ENCODE data around the gene RPL27. TPM values are rescaled to one million over a fixed set of nuclear protein-coding genes. Genes with fewer than 3 reads are reported as not detected.
"Not testable (repeated sequence)": the region's sequence is repeated elsewhere in the genome, so short reads cannot be mapped to it uniquely, and the experiment has no call there.

RPL27 gene
- total and polyA plus RNA-seq, 2 of the 8 experiments (the other 6 are each of a cell fraction or from before 2014, with no cell fraction given), result 1,415 to 3,779 TPM

DNA sequence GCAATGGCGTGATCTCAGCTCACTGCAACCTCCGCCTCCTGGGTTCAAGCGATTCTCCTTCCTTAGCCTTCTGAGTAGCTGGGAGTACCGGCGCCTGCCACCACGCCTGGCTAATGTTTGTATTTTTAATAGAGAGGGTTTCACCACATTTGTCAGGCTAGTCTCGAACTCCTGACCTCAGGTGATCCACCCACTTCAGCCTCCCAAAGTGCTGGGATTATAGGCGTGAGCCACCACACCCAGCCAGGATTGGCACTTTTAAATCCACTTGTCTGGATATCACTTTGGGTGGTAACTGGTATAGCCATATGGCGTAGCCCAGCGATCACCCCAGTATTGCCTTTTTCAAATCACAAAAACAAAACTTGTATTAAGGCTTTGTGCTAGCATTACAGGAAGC, 4.3 kb upstream of the RPL27 start:
- H4K91ac ChIP-seq (replicated peaks; ENCODE audit: insufficient read length, low read length); H3K27me3 ChIP-seq (replicated peaks in 1 of 4; ENCODE audit: control insufficient read depth in 3 of 4, extremely low read depth in 1 of 4, insufficient read depth in 3 of 4, low read length in 3 of 4); H3K27ac ChIP-seq (ENCODE audit: low read depth, low read length); H2AFZ ChIP-seq (ENCODE audit: low read length); H3K23ac ChIP-seq (ENCODE audit: insufficient read length); H3K23me2 ChIP-seq (ENCODE audit: low read depth, low read length); H2BK15ac ChIP-seq (ENCODE audit: low read length); H3K9ac ChIP-seq (replicated peaks in 1 of 4; ENCODE audit: extremely low read depth in 1 of 4, low read depth in 3 of 4, low read length in 3 of 4); H3K56ac ChIP-seq (replicated peaks; ENCODE audit: insufficient read length, low read depth, low read length); H2AK5ac ChIP-seq (ENCODE audit: low read depth, low read length); H2BK5ac ChIP-seq (ENCODE audit: low read depth, low read length); H3K79me2 ChIP-seq (ENCODE audit: control insufficient read depth in 1 of 2, insufficient read depth in 2 of 2, low read length in 2 of 2); H3K4me3 ChIP-seq (ENCODE audit: extremely low read depth in 1 of 4, insufficient read depth in 2 of 4, low read depth in 3 of 4, low read length in 4 of 4); H2BK12ac ChIP-seq (ENCODE audit: low read depth, low read length); H4K5ac ChIP-seq (ENCODE audit: insufficient read length, low read depth, low read length); H4K20me1 ChIP-seq (replicated peaks in 1 of 2; ENCODE audit: control insufficient read depth in 1 of 2, insufficient read depth in 2 of 2, low read length in 2 of 2); H3K4me1 ChIP-seq (replicated peaks in 1 of 4; ENCODE audit: control insufficient read depth in 3 of 4, insufficient read depth in 4 of 4, low read length in 3 of 4); H3K18ac ChIP-seq (ENCODE audit: extremely low read depth, low read length); H3K9me3 ChIP-seq (ENCODE audit: insufficient read depth in 2 of 2, low read depth in 1 of 2, low read length in 1 of 2); H2BK120ac ChIP-seq (replicated peaks; ENCODE audit: low read depth, low read length); CTCF ChIA-PET (ENCODE audit: partially characterized antibody); H4K8ac ChIP-seq (ENCODE audit: extremely low read depth, insufficient read depth, low read length); H2BK20ac ChIP-seq (ENCODE audit: low read length); FAIRE-seq; H3K4me2 ChIP-seq (ENCODE audit: insufficient read depth in 1 of 2, low read depth in 2 of 2, low read length in 2 of 2); H3K14ac ChIP-seq (ENCODE audit: insufficient read length); H3K4ac ChIP-seq (replicated peaks; ENCODE audit: insufficient read length, low read depth, low read length); DNase-seq (ENCODE audit: low read depth in 1 of 2, low spot score in 2 of 2); H3K79me1 ChIP-seq (ENCODE audit: low read depth, low read length): not testable (repeated sequence)
- POLR2A ChIA-PET (ENCODE audit: partially characterized antibody), result interaction anchor here (0.6 to 1.5 kb wide), 3 partner anchors 8 to 31 kb away, joined by 3 to 6 read pairs (median 3); partner anchors contain the start of gene VAT1
- 97% methylated on average over 7 of the region's 10 CpGs; no CpG with 5 or more reads in 1 of the 2 experiments for WGBS, 2 experiments (ENCODE audit: extremely low coverage in 1 of 2, insufficient coverage in 1 of 2, insufficient read length in 1 of 2, insufficient replicate concordance in 2 of 2, low coverage in 1 of 2, low lambda C conversion rate in 2 of 2, missing lambda C conversion rate in 1 of 2)
- peaks cover 15 to 29% (median 24%) of the 10 kb centered on the region in 4 experiments; a peak in 6 of 8 replicates for H3K36me3 ChIP-seq (ENCODE audit: control insufficient read depth in 2 of 4, insufficient read depth in 4 of 4, low read length in 3 of 4)

All from H1 (cell line).